Measurements from ENCODE around the gene MAFF. TPM values are rescaled to one million over a fixed set of nuclear protein-coding genes. Genes with fewer than 3 reads are reported as not detected.
"Not testable (repeated sequence)": the region's sequence is repeated elsewhere in the genome, so short reads cannot be mapped to it uniquely, and the experiment has no call there.

Gene MAFF
- 3.9 and 7.4 TPM in 2 replicates for total RNA-seq (2014; rRNA removed; shearing (Covaris generic))

GRCh38 chr22:38201711-38202436 lies at the start of gene MAFF:
Gene MAFF, plus strand, starts transcription at chr22:38201994. Its CDS starts 11,860 bp downstream, at chr22:38213854.
- DNase-seq (ENCODE audit: low spot score) = peak; percentile 94

- no peak for DNase-seq (ENCODE audit: low spot score)
Measured at GRCh38 chr22:38153821-38154562, 47.8 kb upstream of the MAFF start.

GRCh38 chr22:38154563-38154915 lies 47.3 kb upstream of the MAFF start:
- not testable (repeated sequence) for DNase-seq (ENCODE audit: low spot score)

- DNase-seq (ENCODE audit: low spot score) = no peak
Measured at GRCh38 chr22:38155703-38156102, 46.1 kb upstream of the MAFF start.

DNA sequence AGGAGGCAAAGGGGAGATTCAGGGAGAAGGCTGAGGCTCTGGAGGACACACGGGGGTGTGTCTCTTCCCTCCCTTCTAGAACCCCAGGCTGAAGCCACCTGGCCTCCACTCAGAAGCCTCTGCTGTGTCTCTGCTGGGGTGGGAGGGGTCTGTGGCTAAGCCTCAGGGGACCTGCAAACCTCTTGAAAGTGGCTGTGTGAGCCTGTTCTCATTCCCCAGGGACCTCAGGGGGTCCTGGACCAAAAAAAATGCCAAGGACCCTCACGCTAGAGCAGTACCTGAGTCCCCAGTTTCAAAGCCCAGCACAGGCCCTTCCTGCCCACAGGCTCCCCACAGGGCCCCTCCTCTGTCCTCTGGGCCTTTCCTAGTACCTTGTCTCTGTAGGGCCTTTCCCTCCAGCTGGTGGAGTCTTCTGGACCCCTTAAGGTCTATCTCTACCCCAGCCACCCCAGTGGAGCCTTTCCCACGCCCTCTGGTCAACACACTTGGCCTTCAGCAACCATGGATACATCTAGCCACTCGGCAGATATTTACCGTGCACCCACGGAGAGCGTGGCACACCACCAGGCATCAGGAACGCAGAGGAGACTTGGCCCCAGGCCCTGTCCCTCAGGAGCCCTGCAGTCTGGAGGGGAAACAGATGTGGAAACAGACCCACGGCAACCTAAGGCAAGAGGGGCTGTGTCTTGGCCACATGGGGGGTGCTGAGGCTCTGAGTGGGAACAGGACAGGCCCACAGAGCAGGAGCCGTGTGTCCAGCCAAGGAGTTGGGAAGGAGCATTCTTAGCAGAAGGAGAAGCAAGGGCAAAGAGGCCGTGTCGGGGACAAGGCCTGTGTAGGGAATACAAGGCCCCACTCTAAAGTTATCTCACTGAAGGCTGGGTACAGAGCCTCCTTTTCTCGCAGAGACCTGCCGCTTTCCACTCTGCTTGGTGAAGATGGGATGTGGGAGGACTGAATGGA lies 38.6 kb upstream of the MAFF start:
- DNase-seq (ENCODE audit: low spot score) = no peak

- no peak for DNase-seq (ENCODE audit: low spot score)
Measured at GRCh38 chr22:38163844-38164550, 37.8 kb upstream of the MAFF start.

DNA sequence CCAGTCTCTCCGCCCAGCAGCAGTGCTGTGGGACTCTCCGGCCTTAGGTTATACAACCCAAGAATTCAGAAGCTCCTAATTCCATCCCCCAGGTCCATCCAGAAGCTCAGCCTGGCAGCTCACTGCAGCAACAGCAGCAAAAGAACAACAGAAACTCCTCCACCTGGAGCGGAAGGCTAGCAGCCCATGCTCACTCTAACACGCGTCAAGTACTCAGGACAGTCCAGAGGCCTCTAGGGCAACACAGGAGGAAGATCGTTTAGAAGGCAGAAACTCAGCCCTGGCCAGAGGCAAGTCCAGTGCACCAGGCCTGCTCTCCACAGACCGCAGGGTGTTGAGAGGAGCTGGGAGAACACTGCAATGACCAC lies 37.3 kb upstream of the MAFF start:
- DNase-seq (ENCODE audit: low spot score) = no peak

DNA sequence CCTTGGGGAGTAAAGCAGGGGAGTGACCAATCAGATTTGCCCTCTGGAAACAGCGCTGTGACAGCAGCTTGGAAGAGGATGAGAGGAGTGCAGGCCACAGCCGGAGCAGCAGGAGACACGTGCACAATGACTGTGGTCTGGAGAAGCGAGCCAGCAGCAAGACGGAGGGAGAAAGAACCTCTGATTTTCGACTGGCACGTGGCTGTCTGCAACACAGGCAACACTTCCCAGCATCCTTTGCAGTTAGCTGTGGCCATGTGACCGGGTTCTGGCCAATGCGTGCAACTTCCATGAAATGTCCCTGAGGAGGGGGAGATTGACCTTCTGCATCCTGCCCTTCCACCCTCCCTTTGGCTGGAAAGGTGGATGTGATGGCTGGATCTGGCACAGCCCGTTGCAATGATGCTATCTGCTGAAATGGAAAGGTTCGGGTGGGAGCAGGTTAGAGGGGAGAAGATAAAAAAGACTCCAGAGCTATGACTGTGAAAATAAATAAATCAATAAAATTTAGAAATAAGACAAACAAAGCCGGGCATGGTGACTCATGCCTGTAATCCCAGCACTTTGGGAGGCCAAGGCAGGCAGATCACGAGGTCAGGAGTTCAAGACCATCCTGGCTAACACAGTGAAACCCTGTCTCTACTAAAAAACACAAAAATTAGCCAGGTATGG lies 35.7 kb upstream of the MAFF start:
- no peak for DNase-seq (ENCODE audit: low spot score)

- no peak for DNase-seq (ENCODE audit: low spot score)
Measured at GRCh38 chr22:38167988-38168407, 33.8 kb upstream of the MAFF start.

- no peak for DNase-seq (ENCODE audit: low spot score)
Measured at GRCh38 chr22:38169116-38169515, 32.7 kb upstream of the MAFF start.

DNA sequence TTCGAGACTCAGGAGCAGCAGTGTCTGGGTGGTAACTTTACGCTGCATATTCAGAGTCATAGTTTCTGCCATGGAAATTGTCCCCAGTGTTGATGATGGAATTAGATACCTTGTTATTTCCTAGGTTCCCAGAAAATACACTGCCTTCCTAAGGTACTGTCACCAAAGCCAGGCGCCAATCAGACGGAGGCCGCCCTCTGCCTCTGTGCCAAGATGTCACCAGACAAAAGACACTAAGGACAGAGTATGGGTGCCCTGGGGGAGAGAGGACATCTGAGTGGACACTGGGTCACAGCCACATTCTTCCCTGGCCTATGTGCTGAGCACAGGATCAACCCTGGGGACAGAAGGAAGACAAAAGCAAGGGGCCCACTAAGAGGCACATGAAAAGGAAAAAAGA lies 31.3 kb upstream of the MAFF start:
- no peak for DNase-seq (ENCODE audit: low spot score)

DNA sequence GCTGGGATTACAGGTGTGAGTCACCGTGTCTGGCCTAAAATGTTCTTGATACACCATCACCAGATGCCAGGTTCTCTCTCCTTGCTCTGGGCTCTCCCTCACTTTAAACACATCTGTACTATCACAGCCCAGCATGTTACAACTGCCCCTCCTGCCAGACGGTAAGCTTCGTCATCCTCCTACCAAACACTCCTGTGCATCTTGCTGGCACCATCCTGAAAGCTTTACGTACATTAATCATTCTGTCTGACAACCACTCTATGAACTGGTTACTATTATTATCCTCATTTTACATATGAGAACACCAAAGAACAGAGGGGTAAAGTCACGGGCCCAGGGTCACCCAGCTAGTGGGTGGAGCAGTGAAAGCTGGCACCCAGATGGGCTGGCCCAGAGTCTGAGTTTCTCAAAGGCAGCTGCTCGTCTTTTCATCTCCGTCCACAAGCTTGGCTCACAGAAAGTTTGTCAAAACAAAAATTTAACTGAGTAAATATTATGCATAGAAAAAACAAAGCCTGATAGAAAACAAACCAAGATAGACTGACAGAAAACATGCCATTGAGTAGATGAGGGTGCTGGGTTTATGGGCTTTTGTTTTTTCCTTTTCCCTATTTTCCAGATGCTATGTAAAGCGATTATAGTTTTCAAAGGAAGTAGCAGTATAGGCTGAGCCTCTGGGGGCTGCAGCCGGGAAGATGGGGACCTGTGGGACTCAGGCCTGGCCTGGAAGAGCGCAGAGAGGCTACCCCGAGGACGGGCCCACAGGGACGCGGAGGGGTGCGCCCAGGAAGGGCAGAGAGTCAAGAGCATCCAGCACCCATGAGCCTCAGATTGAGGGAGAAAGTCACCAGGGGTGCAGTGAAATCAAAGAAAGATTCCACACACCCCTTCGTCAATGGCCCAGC lies 29.6 kb upstream of the MAFF start:
- DNase-seq (ENCODE audit: low spot score) = no peak

DNA sequence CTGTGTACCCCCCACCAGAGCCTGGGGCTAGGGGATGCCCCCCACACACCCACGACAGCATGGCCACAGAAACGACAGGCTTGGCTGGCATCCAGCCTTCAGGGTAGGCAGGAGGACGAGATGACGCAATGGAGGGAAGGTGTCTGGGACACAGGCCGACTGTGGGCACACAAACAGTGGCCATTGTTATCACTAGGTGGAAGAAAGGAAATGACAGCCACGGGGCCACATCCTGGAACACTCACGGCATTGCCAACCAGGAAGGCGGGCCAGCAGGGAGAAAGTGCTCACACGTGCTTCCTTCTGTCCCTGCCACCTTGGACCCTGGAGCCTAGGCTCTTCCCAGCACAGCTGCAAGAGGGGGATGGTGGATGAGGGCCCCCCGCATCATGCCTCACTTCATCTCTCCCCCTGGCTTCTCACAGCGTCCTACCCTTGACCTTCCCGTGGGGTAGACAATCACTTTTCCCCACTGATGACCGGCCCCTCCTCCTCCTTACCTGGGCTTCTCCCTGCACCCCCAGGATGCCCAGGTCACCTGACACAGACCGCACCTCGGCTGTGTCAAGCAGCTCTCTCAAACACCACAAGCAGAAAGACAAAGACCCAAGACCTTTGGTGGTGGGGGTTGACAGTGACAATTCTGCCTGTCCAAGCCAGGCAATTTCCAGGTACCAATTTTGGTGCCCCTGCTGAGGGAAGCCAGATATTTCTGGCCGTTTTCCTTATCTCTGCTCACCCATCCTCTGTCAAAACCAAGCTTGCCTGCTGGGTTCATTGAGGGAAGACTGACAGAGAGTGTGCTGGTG lies 28.8 kb upstream of the MAFF start:
- peak; percentile 82 for DNase-seq (ENCODE audit: low spot score)

GRCh38 chr22:38173641-38173906 lies 28.2 kb upstream of the MAFF start:
- DNase-seq (ENCODE audit: low spot score) = no peak

DNA sequence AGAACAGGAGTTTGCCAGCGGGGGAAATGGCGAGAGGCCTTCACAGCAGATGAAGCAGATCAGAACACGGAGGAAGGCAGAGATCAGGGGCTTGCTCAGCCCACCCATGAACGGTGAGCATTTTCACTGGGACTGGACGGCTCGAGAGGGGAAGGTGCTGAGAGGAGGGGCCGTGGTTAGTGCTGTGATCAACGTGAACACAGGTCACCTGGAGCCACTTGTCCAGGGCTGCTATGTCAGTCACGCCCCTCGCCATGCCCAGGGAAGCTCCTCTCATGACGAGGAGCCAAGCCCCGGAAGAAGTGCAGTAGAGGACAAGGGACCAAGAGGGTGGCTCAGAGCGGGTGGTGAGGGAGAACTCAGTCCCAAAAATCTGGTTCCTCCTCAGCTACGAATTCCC lies 27.2 kb upstream of the MAFF start:
- no peak for DNase-seq (ENCODE audit: low spot score)

- no peak for DNase-seq (ENCODE audit: low spot score)
Measured at GRCh38 chr22:38175206-38176118, 26.3 kb upstream of the MAFF start.

GRCh38 chr22:38176170-38176741 lies 25.5 kb upstream of the MAFF start:
- DNase-seq (ENCODE audit: low spot score) = peak; percentile 96

DNA sequence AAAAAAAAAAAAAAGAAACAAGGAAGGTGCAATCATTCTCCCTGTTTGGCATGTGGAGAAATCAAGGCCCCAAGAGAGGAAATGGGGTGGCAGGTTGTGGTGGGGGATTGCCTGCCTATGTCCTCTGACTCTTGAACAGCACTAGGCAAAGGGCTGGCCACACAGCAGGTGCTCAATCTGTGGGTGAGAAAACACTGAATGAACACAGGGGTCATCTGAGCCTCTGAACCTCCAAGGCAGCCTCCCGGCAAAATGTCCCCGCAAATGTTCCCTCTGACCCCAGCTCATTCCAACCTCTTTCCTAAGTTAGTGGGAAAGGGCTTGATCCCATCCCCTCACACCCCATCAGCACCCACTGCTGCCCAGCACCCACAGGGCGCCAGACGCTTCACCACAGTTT lies 24.8 kb upstream of the MAFF start:
- no peak for DNase-seq (ENCODE audit: low spot score)

All from H4 (cell line).